ENCODE results near the gene IL1R1. TPM values are rescaled to one million over a fixed set of nuclear protein-coding genes. Genes with fewer than 3 reads are reported as not detected.

IL1R1 gene
- total and polyA plus RNA-seq, 12 donors: 8.6 to 153 (median 126) TPM

DNA sequence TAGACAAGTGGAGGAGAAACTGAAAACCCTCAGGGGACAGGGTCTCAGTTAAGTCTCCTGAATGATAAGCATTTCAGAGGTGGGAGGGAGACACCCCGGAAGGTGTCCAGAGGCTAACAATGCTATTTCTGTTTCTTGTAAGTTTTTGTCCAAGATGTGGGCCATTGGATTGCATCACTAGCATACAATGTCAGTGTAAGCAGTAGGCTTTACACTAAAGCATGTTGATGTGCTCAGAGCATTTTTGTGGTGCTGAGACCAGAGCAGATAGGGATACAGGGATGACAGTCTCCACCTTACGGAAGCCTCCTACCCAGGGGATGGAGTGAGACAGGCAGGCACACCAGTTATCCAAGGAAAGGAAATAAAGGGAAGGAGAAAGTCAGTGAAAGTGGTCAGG, 2.2 kb upstream of the IL1R1 start:
- TF ChIP-seq, protein P1, sequence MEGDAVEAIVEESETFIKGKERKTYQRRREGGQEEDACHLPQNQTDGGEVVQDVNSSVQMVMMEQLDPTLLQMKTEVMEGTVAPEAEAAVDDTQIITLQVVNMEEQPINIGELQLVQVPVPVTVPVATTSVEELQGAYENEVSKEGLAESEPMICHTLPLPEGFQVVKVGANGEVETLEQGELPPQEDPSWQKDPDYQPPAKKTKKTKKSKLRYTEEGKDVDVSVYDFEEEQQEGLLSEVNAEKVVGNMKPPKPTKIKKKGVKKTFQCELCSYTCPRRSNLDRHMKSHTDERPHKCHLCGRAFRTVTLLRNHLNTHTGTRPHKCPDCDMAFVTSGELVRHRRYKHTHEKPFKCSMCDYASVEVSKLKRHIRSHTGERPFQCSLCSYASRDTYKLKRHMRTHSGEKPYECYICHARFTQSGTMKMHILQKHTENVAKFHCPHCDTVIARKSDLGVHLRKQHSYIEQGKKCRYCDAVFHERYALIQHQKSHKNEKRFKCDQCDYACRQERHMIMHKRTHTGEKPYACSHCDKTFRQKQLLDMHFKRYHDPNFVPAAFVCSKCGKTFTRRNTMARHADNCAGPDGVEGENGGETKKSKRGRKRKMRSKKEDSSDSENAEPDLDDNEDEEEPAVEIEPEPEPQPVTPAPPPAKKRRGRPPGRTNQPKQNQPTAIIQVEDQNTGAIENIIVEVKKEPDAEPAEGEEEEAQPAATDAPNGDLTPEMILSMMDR (IDR thresholded peaks at IDR 0.05): no peak
- TF ChIP-seq POLR2A (IDR thresholded peaks at IDR 0.05): no peak
- no peak for DNase-seq
- H3K36me3 ChIP-seq (replicated peaks in 1 of 2): no peaks in the 10 kb centered on the region
- H3K27ac ChIP-seq: peak overlapping the region in 2 of 5 donors; percentile 95 to 98
- no peak overlapping the region for H3K4me3 ChIP-seq
- no peaks in the 10 kb centered on the region for H3K9me3 ChIP-seq (replicated peaks in 1 of 3)
- intact Hi-C loops (cut with DNase I): loop anchor here (10.0 kb wide), 1 partner anchor 116 kb away; no protein-coding TSS in a partner anchor
- H3K4me1 ChIP-seq (replicated peaks in 1 of 2): peaks cover 7 to 12% of the 10 kb centered on the region in 2 donors
- 93 to 100% (median 96%) methylated on average over 2 of the region's 2 CpGs for WGBS, 4 donors
- H3K27me3 ChIP-seq: no peaks in the 10 kb centered on the region

- H3K27ac ChIP-seq: peak overlapping the region in 4 of 5 donors; percentile 93 to 98 (median 94)
- H3K36me3 ChIP-seq (replicated peaks in 1 of 2): no peaks in the 10 kb centered on the region
- H3K27me3 ChIP-seq: no peaks in the 10 kb centered on the region
- peak overlapping the region in 1 of 4 donors; percentile 88 for H3K4me3 ChIP-seq
- TF ChIP-seq POLR2A (IDR thresholded peaks at IDR 0.05): peak in 1 of 2 donors; percentile 19
- TF ChIP-seq, protein P1 (IDR thresholded peaks at IDR 0.05): no peak
- WGBS, 4 donors: 54 to 63% (median 59%) methylated on average over 15 of the region's 15 CpGs
- H3K9me3 ChIP-seq (replicated peaks in 1 of 3): peaks cover 0 to 6% (median 0%) of the 10 kb centered on the region in 3 donors
- peaks cover 7 to 12% of the 10 kb centered on the region in 2 donors for H3K4me1 ChIP-seq (replicated peaks in 1 of 2)
- intact Hi-C loops (cut with DNase I): loop anchor here (10.0 kb wide), 1 partner anchor 116 kb away; no protein-coding TSS in a partner anchor
- DNase-seq: peak in 4 of 7 donors; percentile 31 to 64 (median 38)
Observed at GRCh38 chr2:102141011-102141943, 1.3 kb upstream of the IL1R1 start.

DNA sequence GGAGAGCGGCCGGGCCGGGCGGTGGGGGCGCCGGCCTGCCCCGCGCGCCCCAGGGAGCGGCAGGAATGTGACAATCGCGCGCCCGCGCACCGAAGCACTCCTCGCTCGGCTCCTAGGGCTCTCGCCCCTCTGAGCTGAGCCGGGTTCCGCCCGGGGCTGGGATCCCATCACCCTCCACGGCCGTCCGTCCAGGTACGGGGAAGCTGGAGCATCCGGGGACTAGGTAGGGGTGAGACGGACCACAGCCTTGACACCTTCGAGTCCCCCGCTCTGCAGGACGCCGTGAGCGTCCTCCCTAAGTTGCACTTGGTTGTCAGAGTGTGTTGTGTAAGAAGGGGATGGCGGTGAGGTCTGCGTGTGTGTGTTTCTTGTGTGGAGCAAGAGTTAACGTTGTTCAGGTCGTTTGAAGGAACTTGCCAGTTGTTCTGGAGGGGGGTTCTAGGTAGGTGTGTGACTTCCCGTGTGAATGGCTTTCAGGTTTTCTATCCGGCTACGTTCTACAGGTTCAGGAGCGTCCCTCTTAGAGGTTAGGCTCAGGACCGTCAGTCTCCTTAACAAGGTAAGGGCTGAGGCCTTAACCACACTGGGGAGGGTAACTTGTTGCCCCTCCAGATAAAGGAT, 393 bp downstream of the IL1R1 start:
- TF ChIP-seq POLR2A (IDR thresholded peaks at IDR 0.05): peak; percentile 3 to 40
- TF ChIP-seq, protein P1 (IDR thresholded peaks at IDR 0.05): no peak
- Histone ChIP-seq H3K4me1 (replicated peaks in 1 of 2) (peaks cover 12% of the 10 kb centered on the region in 2 donors), H3K9me3 (replicated peaks in 1 of 3) (peaks cover 0 to 6% (median 0%) of the 10 kb centered on the region in 3 donors), H3K27ac (peak overlapping the region; percentile 79 to 98 (median 93)), H3K27me3 (no peaks in the 10 kb centered on the region), H3K36me3 (replicated peaks in 1 of 2) (no peaks in the 10 kb centered on the region), H3K4me3 (peak overlapping the region; percentile 26 to 88 (median 76))
- DNase-seq: peak in 5 of 7 donors; percentile 39 to 67 (median 55)
- intact Hi-C loops (cut with DNase I): loop anchor here (10.0 kb wide), 1 partner anchor 118 kb away; no protein-coding TSS in a partner anchor
- whole genome bisulfite sequencing, 4 donors: 8 to 15% (median 9%) methylated on average over 15 to 42 of the region's 42 CpGs
